ENCODE data around the gene TNFRSF1B.

Gene TNFRSF1B

GRCh38 chr1:12163210-12163609, 3.6 kb upstream of the TNFRSF1B start:
- Histone ChIP-seq H3K9ac (ENCODE audit: low read depth, low read length) (no peak overlapping the region), H3K27me3 (ENCODE audit: control insufficient read depth, insufficient read depth, low read length) (peaks cover 11% of the 10 kb centered on the region), H3K4me1 (ENCODE audit: control insufficient read depth, insufficient read depth, low read length) (peaks cover 23% of the 10 kb centered on the region), H3K9me3 (replicated peaks; ENCODE audit: low read length) (no peaks in the 10 kb centered on the region), H3K4me3 (ENCODE audit: low read length) (no peak overlapping the region), H3K36me3 (ENCODE audit: insufficient read depth, low read length) (no peaks in the 10 kb centered on the region), H3K4me2 (ENCODE audit: low read length) (no peak overlapping the region)

- Histone ChIP-seq H3K4me2 (ENCODE audit: low read length) (no peak overlapping the region), H3K4me3 (ENCODE audit: low read length) (no peak overlapping the region), H3K27me3 (ENCODE audit: control insufficient read depth, insufficient read depth, low read length) (peaks cover 11% of the 10 kb centered on the region), H3K9me3 (replicated peaks; ENCODE audit: low read length) (no peaks in the 10 kb centered on the region), H3K4me1 (ENCODE audit: control insufficient read depth, insufficient read depth, low read length) (peaks cover 23% of the 10 kb centered on the region), H3K9ac (ENCODE audit: low read depth, low read length) (no peak overlapping the region), H3K36me3 (ENCODE audit: insufficient read depth, low read length) (no peaks in the 10 kb centered on the region)
Measured at GRCh38 chr1:12164210-12164609, 2.6 kb upstream of the TNFRSF1B start.

GRCh38 chr1:12165342-12165741, 1.4 kb upstream of the TNFRSF1B start:
- Histone ChIP-seq H3K27me3 (ENCODE audit: control insufficient read depth, insufficient read depth, low read length) (peaks cover 16% of the 10 kb centered on the region), H3K36me3 (ENCODE audit: insufficient read depth, low read length) (no peaks in the 10 kb centered on the region), H3K9ac (ENCODE audit: low read depth, low read length) (no peak overlapping the region), H3K9me3 (replicated peaks; ENCODE audit: low read length) (no peaks in the 10 kb centered on the region), H3K4me2 (ENCODE audit: low read length) (no peak overlapping the region), H3K4me3 (ENCODE audit: low read length) (no peak overlapping the region), H3K4me1 (ENCODE audit: control insufficient read depth, insufficient read depth, low read length) (peaks cover 23% of the 10 kb centered on the region)

- peaks cover 10% of the 10 kb centered on the region for H3K4me1 ChIP-seq (ENCODE audit: control insufficient read depth, insufficient read depth, low read length)
- peak overlapping the region; percentile 67 for H3K9ac ChIP-seq (ENCODE audit: low read depth, low read length)
- peak overlapping the region; percentile 73 for H3K4me3 ChIP-seq (ENCODE audit: low read length)
Measured at GRCh38 chr1:12167493-12168429, 970 bp downstream of the TNFRSF1B start.

GRCh38 chr1:12168451-12169160, 1.8 kb downstream of the TNFRSF1B start:
- Histone ChIP-seq H3K4me1 (ENCODE audit: control insufficient read depth, insufficient read depth, low read length) (peaks cover 10% of the 10 kb centered on the region), H3K36me3 (ENCODE audit: insufficient read depth, low read length) (no peaks in the 10 kb centered on the region), H3K9ac (ENCODE audit: low read depth, low read length) (no peak overlapping the region)

More at GRCh38 chr1:12167493-12168429, 970 bp downstream of the TNFRSF1B start:
- Histone ChIP-seq H3K36me3 (ENCODE audit: insufficient read depth, low read length) (no peaks in the 10 kb centered on the region), H3K4me2 (ENCODE audit: low read length) (peak overlapping the region; percentile 85), H3K27me3 (ENCODE audit: control insufficient read depth, insufficient read depth, low read length) (peaks cover 16% of the 10 kb centered on the region), H3K9me3 (replicated peaks; ENCODE audit: low read length) (no peaks in the 10 kb centered on the region)

GRCh38 chr1:12169442-12170135, 2.8 kb downstream of the TNFRSF1B start:
- H3K4me3 ChIP-seq (ENCODE audit: low read length), result no peak overlapping the region
- no peak overlapping the region for H3K4me2 ChIP-seq (ENCODE audit: low read length)

More at GRCh38 chr1:12168451-12169160, 1.8 kb downstream of the TNFRSF1B start:
- Histone ChIP-seq H3K27me3 (ENCODE audit: control insufficient read depth, insufficient read depth, low read length) (peaks cover 16% of the 10 kb centered on the region), H3K4me3 (ENCODE audit: low read length) (no peak overlapping the region), H3K9me3 (replicated peaks; ENCODE audit: low read length) (no peaks in the 10 kb centered on the region), H3K4me2 (ENCODE audit: low read length) (peak overlapping the region; percentile 85)

GRCh38 chr1:12170263-12170671, 3.5 kb downstream of the TNFRSF1B start:
- H3K27me3 ChIP-seq (ENCODE audit: control insufficient read depth, insufficient read depth, low read length), result peaks cover 16% of the 10 kb centered on the region
- H3K4me1 ChIP-seq (ENCODE audit: control insufficient read depth, insufficient read depth, low read length), result peaks cover 10% of the 10 kb centered on the region
- no peaks in the 10 kb centered on the region for H3K36me3 ChIP-seq (ENCODE audit: insufficient read depth, low read length)
- no peak overlapping the region for H3K4me3 ChIP-seq (ENCODE audit: low read length)
- H3K9me3 ChIP-seq (replicated peaks; ENCODE audit: low read length), result no peaks in the 10 kb centered on the region
- no peak overlapping the region for H3K4me2 ChIP-seq (ENCODE audit: low read length)
- H3K9ac ChIP-seq (ENCODE audit: low read depth, low read length), result no peak overlapping the region

More at GRCh38 chr1:12169442-12170135, 2.8 kb downstream of the TNFRSF1B start:
- H3K36me3 ChIP-seq (ENCODE audit: insufficient read depth, low read length), result no peaks in the 10 kb centered on the region
- no peaks in the 10 kb centered on the region for H3K9me3 ChIP-seq (replicated peaks; ENCODE audit: low read length)
- H3K9ac ChIP-seq (ENCODE audit: low read depth, low read length), result no peak overlapping the region
- H3K27me3 ChIP-seq (ENCODE audit: control insufficient read depth, insufficient read depth, low read length), result peaks cover 16% of the 10 kb centered on the region
- peaks cover 10% of the 10 kb centered on the region for H3K4me1 ChIP-seq (ENCODE audit: control insufficient read depth, insufficient read depth, low read length)

GRCh38 chr1:12171206-12172041, 4.6 kb downstream of the TNFRSF1B start:
- H3K36me3 ChIP-seq (ENCODE audit: insufficient read depth, low read length), result no peaks in the 10 kb centered on the region
- H3K9me3 ChIP-seq (replicated peaks; ENCODE audit: low read length), result no peaks in the 10 kb centered on the region
- H3K9ac ChIP-seq (ENCODE audit: low read depth, low read length), result no peak overlapping the region
- peaks cover 13% of the 10 kb centered on the region for H3K27me3 ChIP-seq (ENCODE audit: control insufficient read depth, insufficient read depth, low read length)
- H3K4me1 ChIP-seq (ENCODE audit: control insufficient read depth, insufficient read depth, low read length), result peaks cover 10% of the 10 kb centered on the region
- no peak overlapping the region for H3K4me3 ChIP-seq (ENCODE audit: low read length)
- H3K4me2 ChIP-seq (ENCODE audit: low read length), result no peak overlapping the region

- no peak overlapping the region for H3K4me3 ChIP-seq (ENCODE audit: low read length)
- H3K36me3 ChIP-seq (ENCODE audit: insufficient read depth, low read length), result no peaks in the 10 kb centered on the region
- H3K4me2 ChIP-seq (ENCODE audit: low read length), result no peak overlapping the region
- no peaks in the 10 kb centered on the region for H3K9me3 ChIP-seq (replicated peaks; ENCODE audit: low read length)
- peaks cover 12% of the 10 kb centered on the region for H3K27me3 ChIP-seq (ENCODE audit: control insufficient read depth, insufficient read depth, low read length)
- peaks cover 6% of the 10 kb centered on the region for H3K4me1 ChIP-seq (ENCODE audit: control insufficient read depth, insufficient read depth, low read length)
- no peak overlapping the region for H3K9ac ChIP-seq (ENCODE audit: low read depth, low read length)
Measured at GRCh38 chr1:12172042-12172851, 5.5 kb downstream of the TNFRSF1B start.

GRCh38 chr1:12173041-12173509, 6.3 kb downstream of the TNFRSF1B start:
- Histone ChIP-seq H3K4me3 (ENCODE audit: low read length) (no peak overlapping the region), H3K9ac (ENCODE audit: low read depth, low read length) (no peak overlapping the region), H3K9me3 (replicated peaks; ENCODE audit: low read length) (no peaks in the 10 kb centered on the region), H3K4me1 (ENCODE audit: control insufficient read depth, insufficient read depth, low read length) (peaks cover 7% of the 10 kb centered on the region), H3K27me3 (ENCODE audit: control insufficient read depth, insufficient read depth, low read length) (peaks cover 5% of the 10 kb centered on the region), H3K36me3 (ENCODE audit: insufficient read depth, low read length) (no peaks in the 10 kb centered on the region), H3K4me2 (ENCODE audit: low read length) (no peak overlapping the region)
